NCI-H187 (cell line): ENCODE results near the gene UGT2B28.
"Not testable (repeated sequence)": the region's sequence is repeated elsewhere in the genome, so short reads cannot be mapped to it uniquely, and the experiment has no call there.

ENCODE experiments used
- DNase-seq, 2 experiments: peaks; one replicate each; lab custom pipeline; 2025; lab: John Stamatoyannopoulos, UW

UGT2B28 gene

GRCh38 chr4:69343558-69344420 is 63.5 kb downstream of the UGT2B28 start:
- DNase-seq: not testable (repeated sequence)
